ENCODE measurements around the gene DOCK9. TPM values are rescaled to one million over a fixed set of nuclear protein-coding genes. Genes with fewer than 3 reads are reported as not detected.

Gene DOCK9
- total RNA-seq, 1 donor = 44.5 TPM

DNA sequence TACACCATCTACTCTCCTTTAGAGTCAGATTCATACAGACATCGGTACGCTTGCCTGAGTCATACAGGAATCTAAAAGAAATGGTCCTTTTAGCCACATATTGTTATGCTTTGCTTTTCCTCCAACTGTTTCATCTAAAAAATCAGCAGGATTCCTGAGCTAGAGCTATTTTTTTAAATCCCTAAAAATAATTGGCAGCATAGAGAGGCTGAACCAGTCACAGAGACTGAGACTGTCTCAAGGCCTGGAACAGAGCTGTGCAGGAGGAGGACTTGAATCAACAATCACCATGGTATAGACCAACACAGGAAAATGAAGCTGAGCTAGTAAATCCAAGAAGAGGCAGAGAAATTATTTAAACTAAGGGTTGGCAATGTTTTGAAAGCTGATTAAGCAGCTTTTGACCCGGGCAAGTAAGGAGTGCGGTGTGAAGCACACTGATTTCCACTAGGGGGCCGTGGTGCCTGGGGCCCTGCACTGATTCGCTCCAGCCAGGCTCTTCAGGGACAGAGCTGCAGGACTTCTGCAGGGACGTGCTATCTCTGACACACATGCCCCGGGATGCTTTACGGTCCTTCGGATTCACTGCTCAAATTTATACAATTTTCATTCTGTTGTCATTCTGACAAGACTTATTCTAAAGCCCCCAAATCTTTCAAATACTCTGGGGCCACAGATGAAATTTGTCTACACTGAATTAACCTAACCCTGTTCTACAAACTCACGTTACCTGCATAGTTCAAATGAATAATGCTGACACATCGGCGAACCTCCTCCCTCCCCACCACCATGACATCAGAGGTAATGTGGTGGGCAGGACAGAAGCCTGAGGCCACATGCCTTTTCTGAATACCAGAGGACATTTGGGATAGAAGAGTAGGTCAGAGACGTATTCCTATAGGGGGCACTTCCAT is 137.8 kb downstream of the DOCK9 start:
- no peaks in the 10 kb centered on the region for H3K9me3 ChIP-seq (ENCODE audit: low read depth, low read length)
- TF ChIP-seq, protein P1, sequence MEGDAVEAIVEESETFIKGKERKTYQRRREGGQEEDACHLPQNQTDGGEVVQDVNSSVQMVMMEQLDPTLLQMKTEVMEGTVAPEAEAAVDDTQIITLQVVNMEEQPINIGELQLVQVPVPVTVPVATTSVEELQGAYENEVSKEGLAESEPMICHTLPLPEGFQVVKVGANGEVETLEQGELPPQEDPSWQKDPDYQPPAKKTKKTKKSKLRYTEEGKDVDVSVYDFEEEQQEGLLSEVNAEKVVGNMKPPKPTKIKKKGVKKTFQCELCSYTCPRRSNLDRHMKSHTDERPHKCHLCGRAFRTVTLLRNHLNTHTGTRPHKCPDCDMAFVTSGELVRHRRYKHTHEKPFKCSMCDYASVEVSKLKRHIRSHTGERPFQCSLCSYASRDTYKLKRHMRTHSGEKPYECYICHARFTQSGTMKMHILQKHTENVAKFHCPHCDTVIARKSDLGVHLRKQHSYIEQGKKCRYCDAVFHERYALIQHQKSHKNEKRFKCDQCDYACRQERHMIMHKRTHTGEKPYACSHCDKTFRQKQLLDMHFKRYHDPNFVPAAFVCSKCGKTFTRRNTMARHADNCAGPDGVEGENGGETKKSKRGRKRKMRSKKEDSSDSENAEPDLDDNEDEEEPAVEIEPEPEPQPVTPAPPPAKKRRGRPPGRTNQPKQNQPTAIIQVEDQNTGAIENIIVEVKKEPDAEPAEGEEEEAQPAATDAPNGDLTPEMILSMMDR (IDR thresholded peaks at IDR 0.05; ENCODE audit: extremely low read depth, low read depth, low read length) = peak; percentile 94
- DNase-seq (ENCODE audit: insufficient read length, low spot score, missing footprints) = no peak

GRCh38 chr13:98838776-98839175 is 139.1 kb downstream of the DOCK9 start:
- H3K4me1 ChIP-seq (ENCODE audit: insufficient read depth, low read length) = peaks cover 23% of the 10 kb centered on the region
- no peak for DNase-seq (ENCODE audit: insufficient read length, low spot score, missing footprints)
- H3K9me3 ChIP-seq (ENCODE audit: low read depth, low read length) = no peaks in the 10 kb centered on the region
- no peak overlapping the region for H3K4me3 ChIP-seq (ENCODE audit: insufficient read depth, low read length)
- TF ChIP-seq, protein P1 (IDR thresholded peaks at IDR 0.05; ENCODE audit: extremely low read depth, low read depth, low read length) = no peak
- H3K27me3 ChIP-seq (ENCODE audit: insufficient read depth, low read length) = no peaks in the 10 kb centered on the region
- H2AFZ ChIP-seq (ENCODE audit: low read length) = no peak overlapping the region
- no peaks in the 10 kb centered on the region for H4K20me1 ChIP-seq (ENCODE audit: insufficient read depth, low read length)
- no peaks in the 10 kb centered on the region for H3K79me2 ChIP-seq (ENCODE audit: insufficient read depth, low read length)
- no peak overlapping the region for H3K27ac ChIP-seq (ENCODE audit: low read depth, low read length)
- H3K4me2 ChIP-seq (ENCODE audit: insufficient read depth, low read length) = no peak overlapping the region
- H3K36me3 ChIP-seq (ENCODE audit: insufficient read depth, low read length) = no peaks in the 10 kb centered on the region

More for the DNA sequence above, 137.8 kb downstream of the DOCK9 start:
- Histone ChIP-seq H2AFZ (ENCODE audit: low read length) (no peak overlapping the region), H3K4me1 (ENCODE audit: insufficient read depth, low read length) (peaks cover 23% of the 10 kb centered on the region), H3K27ac (ENCODE audit: low read depth, low read length) (peak overlapping the region; percentile 50), H4K20me1 (ENCODE audit: insufficient read depth, low read length) (no peaks in the 10 kb centered on the region), H3K36me3 (ENCODE audit: insufficient read depth, low read length) (no peaks in the 10 kb centered on the region), H3K79me2 (ENCODE audit: insufficient read depth, low read length) (no peaks in the 10 kb centered on the region), H3K4me3 (ENCODE audit: insufficient read depth, low read length) (no peak overlapping the region), H3K27me3 (ENCODE audit: insufficient read depth, low read length) (no peaks in the 10 kb centered on the region), H3K4me2 (ENCODE audit: insufficient read depth, low read length) (peak overlapping the region; percentile 50)

DNA sequence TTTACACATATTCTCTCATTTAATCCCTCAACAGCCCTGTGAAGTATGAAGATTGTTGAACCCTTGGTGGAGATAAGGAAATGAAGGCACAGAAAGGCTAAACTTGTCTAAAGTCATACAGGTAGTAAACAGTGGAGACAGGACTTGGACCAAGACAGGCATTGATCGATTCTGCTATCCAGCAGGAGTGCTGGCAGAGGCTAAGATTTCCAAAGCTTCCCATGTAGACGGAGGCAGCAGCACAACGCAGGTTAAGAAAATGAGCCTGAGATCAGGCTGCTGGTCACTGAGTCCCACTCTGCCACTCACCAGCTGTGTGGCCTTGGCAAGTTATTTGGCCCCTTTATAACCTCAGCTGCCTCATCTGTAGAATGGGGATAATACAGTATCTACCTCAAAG is 140.0 kb downstream of the DOCK9 start:
- Histone ChIP-seq H3K9me3 (ENCODE audit: low read depth, low read length) (no peaks in the 10 kb centered on the region), H3K4me2 (ENCODE audit: insufficient read depth, low read length) (no peak overlapping the region), H3K79me2 (ENCODE audit: insufficient read depth, low read length) (no peaks in the 10 kb centered on the region), H3K4me1 (ENCODE audit: insufficient read depth, low read length) (peaks cover 23% of the 10 kb centered on the region), H3K36me3 (ENCODE audit: insufficient read depth, low read length) (no peaks in the 10 kb centered on the region), H2AFZ (ENCODE audit: low read length) (no peak overlapping the region), H3K27ac (ENCODE audit: low read depth, low read length) (no peak overlapping the region), H4K20me1 (ENCODE audit: insufficient read depth, low read length) (no peaks in the 10 kb centered on the region), H3K27me3 (ENCODE audit: insufficient read depth, low read length) (no peaks in the 10 kb centered on the region), H3K4me3 (ENCODE audit: insufficient read depth, low read length) (no peak overlapping the region)
- DNase-seq (ENCODE audit: insufficient read length, low spot score, missing footprints) = no peak
- TF ChIP-seq, protein P1 (IDR thresholded peaks at IDR 0.05; ENCODE audit: extremely low read depth, low read depth, low read length) = no peak

GRCh38 chr13:98835156-98835555 is 142.7 kb downstream of the DOCK9 start:
- no peaks in the 10 kb centered on the region for H3K79me2 ChIP-seq (ENCODE audit: insufficient read depth, low read length)
- H4K20me1 ChIP-seq (ENCODE audit: insufficient read depth, low read length) = no peaks in the 10 kb centered on the region
- DNase-seq (ENCODE audit: insufficient read length, low spot score, missing footprints) = no peak
- no peak overlapping the region for H3K27ac ChIP-seq (ENCODE audit: low read depth, low read length)
- no peaks in the 10 kb centered on the region for H3K36me3 ChIP-seq (ENCODE audit: insufficient read depth, low read length)
- H3K4me2 ChIP-seq (ENCODE audit: insufficient read depth, low read length) = no peak overlapping the region
- no peaks in the 10 kb centered on the region for H3K27me3 ChIP-seq (ENCODE audit: insufficient read depth, low read length)
- H2AFZ ChIP-seq (ENCODE audit: low read length) = no peak overlapping the region
- TF ChIP-seq, protein P1 (IDR thresholded peaks at IDR 0.05; ENCODE audit: extremely low read depth, low read depth, low read length) = no peak
- H3K4me1 ChIP-seq (ENCODE audit: insufficient read depth, low read length) = peaks cover 18% of the 10 kb centered on the region
- no peak overlapping the region for H3K4me3 ChIP-seq (ENCODE audit: insufficient read depth, low read length)
- H3K9me3 ChIP-seq (ENCODE audit: low read depth, low read length) = no peaks in the 10 kb centered on the region

All from osteoblast (primary cell).